Glutamatergic neuron (in vitro differentiated cells): ENCODE measurements around the gene CDH22. TPM values are rescaled to one million over a fixed set of nuclear protein-coding genes. Genes with fewer than 3 reads are reported as not detected.

Experiments used
- DNase-seq: peaks from one replicate; pipeline ENCODE4 v3.0.0; 2022
- H3K27ac Mint-ChIP-seq: one replicate; pipeline ENCODE4 v1.8.0; 2020; ENCODE audit warnings: mild to moderate bottlenecking, mixed read lengths, inconsistent platforms; ENCODE audit not compliant: unreplicated experiment
- H3K27me3 Mint-ChIP-seq: one replicate; pipeline ENCODE4 v1.8.0; 2020; ENCODE audit warnings: mild to moderate bottlenecking, moderate library complexity, mixed read lengths, inconsistent platforms; ENCODE audit not compliant: unreplicated experiment
- H3K36me3 Mint-ChIP-seq: one replicate; pipeline ENCODE4 v1.8.0; 2020; ENCODE audit warnings: mild to moderate bottlenecking, mixed read lengths, inconsistent platforms; ENCODE audit not compliant: unreplicated experiment
- H3K4me1 Mint-ChIP-seq: one replicate; pipeline ENCODE4 v1.8.0; 2020; ENCODE audit warnings: mild to moderate bottlenecking, low read depth, mixed read lengths, inconsistent platforms; ENCODE audit not compliant: unreplicated experiment
- H3K4me3 Mint-ChIP-seq: one replicate; pipeline ENCODE4 v1.8.0; 2020; ENCODE audit warnings: mild to moderate bottlenecking, mixed read lengths, inconsistent platforms; ENCODE audit not compliant: unreplicated experiment
- H3K9me3 Mint-ChIP-seq: one replicate; pipeline ENCODE4 v1.8.0; 2020; ENCODE audit warnings: mild to moderate bottlenecking, moderate library complexity, mixed read lengths, inconsistent platforms; ENCODE audit not compliant: unreplicated experiment
- CTCF ChIP-seq: fragments of 200-600 bp; sonication (generic); IDR thresholded peaks from one replicate; pipeline ENCODE4 v1.5.0; 2021; ENCODE audit not compliant: partially characterized antibody, unreplicated experiment
- total RNA-seq: library from RNA; stranded (reverse); fragmentation: NEBNext Ultra II Directional; extraction: Animal tissue kit (Norgen Biotek cat#: 25700); gene quantifications from one replicate; pipeline ENCODE4 v1.2.1, GENCODE V29; 2021; ENCODE audit not compliant: unreplicated experiment

Gene CDH22
- total RNA-seq, 1 donor from 2014 or later: 7.9 TPM

- H3K27me3 Mint-ChIP-seq: peaks cover 9% of the 10 kb centered on the region
- H3K4me1 Mint-ChIP-seq: peaks cover 25% of the 10 kb centered on the region
- no peak overlapping the region for H3K27ac Mint-ChIP-seq
- no peaks in the 10 kb centered on the region for H3K36me3 Mint-ChIP-seq
- DNase-seq: no peak
- no peak for TF ChIP-seq CTCF
- peaks cover 5% of the 10 kb centered on the region for H3K9me3 Mint-ChIP-seq
- H3K4me3 Mint-ChIP-seq: no peak overlapping the region
These were observed 20.0 kb upstream of the CDH22 start for GRCh38 chr20:46328200-46328882.

- Mint-ChIP-seq H3K36me3 (no peaks in the 10 kb centered on the region), H3K4me3 (no peak overlapping the region), H3K4me1 (peaks cover 21% of the 10 kb centered on the region), H3K27me3 (peaks cover 5% of the 10 kb centered on the region), H3K27ac (no peak overlapping the region), H3K9me3 (no peaks in the 10 kb centered on the region)
- DNase-seq: no peak
- no peak for TF ChIP-seq CTCF
These were observed 19.3 kb upstream of the CDH22 start for GRCh38 chr20:46327557-46327956.

DNA sequence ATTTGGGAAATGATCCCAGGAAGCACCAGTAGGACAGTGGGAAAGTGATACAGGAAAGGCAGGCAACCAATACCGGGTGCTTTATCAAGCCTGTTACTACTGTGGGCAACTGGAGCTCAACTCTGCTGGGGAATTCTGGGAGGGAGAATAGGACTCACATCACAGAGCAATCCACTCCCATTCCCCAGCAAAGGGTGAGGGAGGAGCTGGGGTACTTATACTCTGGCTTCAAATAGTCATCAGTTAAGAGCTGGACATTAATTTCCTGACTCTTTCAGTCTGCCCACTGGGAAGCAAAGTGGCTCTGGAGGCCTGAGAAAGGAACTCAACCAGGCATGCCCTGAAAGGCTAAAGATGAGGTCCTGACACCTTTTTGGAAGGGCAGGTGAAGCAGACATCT lies 17.5 kb upstream of the CDH22 start:
- Mint-ChIP-seq H3K36me3 (no peaks in the 10 kb centered on the region), H3K9me3 (no peaks in the 10 kb centered on the region), H3K4me1 (peaks cover 12% of the 10 kb centered on the region), H3K4me3 (no peak overlapping the region), H3K27ac (peak overlapping the region; percentile 12), H3K27me3 (peaks cover 3% of the 10 kb centered on the region)
- TF ChIP-seq CTCF: no peak
- DNase-seq: no peak

DNA sequence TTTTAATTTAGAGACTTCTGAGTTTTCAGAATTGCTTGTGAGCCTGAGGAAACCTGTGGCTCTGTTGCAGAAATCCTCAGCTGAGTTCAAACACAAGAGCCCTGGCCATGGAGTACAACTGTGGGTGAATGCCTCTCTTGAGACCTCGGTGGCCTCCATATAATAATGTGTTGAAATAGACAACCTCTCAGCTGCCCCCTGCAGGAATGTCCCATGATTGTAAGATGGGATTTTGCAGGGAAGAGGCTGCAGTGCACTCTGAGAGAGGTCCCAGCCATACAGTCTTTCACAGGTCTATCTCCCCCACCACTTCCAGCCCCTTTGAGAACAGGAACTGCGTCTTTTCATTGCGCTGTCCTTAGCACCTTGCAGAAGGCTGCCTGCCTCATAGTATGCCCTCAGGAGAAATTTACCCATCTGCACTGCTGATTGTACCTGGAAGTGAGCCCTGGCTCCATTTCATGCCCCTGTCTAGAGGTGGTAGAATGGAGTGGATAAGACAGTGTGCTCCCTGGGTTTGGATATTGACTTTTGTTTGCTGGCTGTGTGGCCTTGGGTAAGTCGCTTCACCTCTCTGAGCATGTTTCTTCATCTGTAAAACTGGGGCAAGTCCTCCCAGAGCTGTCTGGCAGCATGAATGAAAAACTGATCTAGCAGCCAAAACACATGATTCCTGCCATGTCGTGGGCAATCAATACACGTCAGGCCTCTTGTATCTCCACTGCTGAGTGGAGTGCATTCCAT lies 16.8 kb upstream of the CDH22 start:
- peak; percentile 41 for TF ChIP-seq CTCF
- no peaks in the 10 kb centered on the region for H3K9me3 Mint-ChIP-seq
- H3K27ac Mint-ChIP-seq: peak overlapping the region; percentile 12
- peaks cover 12% of the 10 kb centered on the region for H3K4me1 Mint-ChIP-seq
- no peak for DNase-seq
- H3K27me3 Mint-ChIP-seq: peaks cover 3% of the 10 kb centered on the region
- H3K4me3 Mint-ChIP-seq: no peak overlapping the region
- H3K36me3 Mint-ChIP-seq: no peaks in the 10 kb centered on the region

DNA sequence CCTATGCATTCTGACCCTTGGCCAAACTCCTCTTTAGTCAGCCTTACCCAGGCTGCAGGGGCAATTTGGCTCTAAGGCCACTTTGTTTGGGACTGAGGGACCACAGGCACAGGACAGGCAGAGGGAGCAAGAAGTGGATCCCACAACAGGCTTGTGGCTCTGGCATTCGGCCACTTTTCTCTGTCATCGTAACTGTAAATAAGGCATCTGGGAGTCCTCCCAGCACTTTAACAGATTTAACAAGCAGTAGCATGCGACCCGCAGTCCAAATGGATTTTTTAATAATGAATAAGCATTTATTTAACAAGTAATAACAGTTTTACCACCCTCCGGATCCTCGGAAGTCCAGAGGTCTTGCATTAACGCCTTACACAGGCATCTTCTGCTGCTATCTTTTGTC lies 16.1 kb upstream of the CDH22 start:
- TF ChIP-seq CTCF: no peak
- Mint-ChIP-seq H3K27ac (no peak overlapping the region), H3K4me1 (peaks cover 7% of the 10 kb centered on the region), H3K27me3 (peaks cover 3% of the 10 kb centered on the region), H3K36me3 (no peaks in the 10 kb centered on the region), H3K4me3 (no peak overlapping the region), H3K9me3 (no peaks in the 10 kb centered on the region)
- no peak for DNase-seq
